H1 (cell line): ENCODE measurements around the gene GDPD4. TPM values are rescaled to one million over a fixed set of nuclear protein-coding genes. Genes with fewer than 3 reads are reported as not detected.

Experiments
- BCL11A ChIP-seq, 2 experiments: IDR thresholded peaks; one replicate each; pipeline ENCODE4 v1.6.1; 2011; ENCODE audit warnings: low read depth in 2 of 2, low read length in 2 of 2, mild to moderate bottlenecking in 2 of 2
- EZH2 ChIP-seq: fragments of 200-600 bp; sonication (generic); IDR thresholded peaks from 2 replicates; pipeline ENCODE4 v1.7.1; 2012; ENCODE audit warnings: low read depth, mild to moderate bottlenecking, moderate library complexity, low read length, inconsistent platforms; ENCODE audit not compliant: severe bottlenecking
- GTF2F1 ChIP-seq: IDR thresholded peaks from 2 replicates; pipeline ENCODE4 v1.6.1; 2012; ENCODE audit warnings: low read depth, low read length, improper control_type of control experiment, borderline replicate concordance
- KDM4A ChIP-seq: IDR thresholded peaks from one replicate; pipeline ENCODE4 v1.7.1; 2012; ENCODE audit warnings: low read depth, mild to moderate bottlenecking, moderate library complexity, low read length, inconsistent platforms; ENCODE audit not compliant: severe bottlenecking
- PHF8 ChIP-seq: fragments of 200-600 bp; sonication (generic); conservative IDR thresholded peaks from 2 replicates; pipeline ENCODE4 v1.7.1; 2012; ENCODE audit warnings: low read depth, mild to moderate bottlenecking, inconsistent platforms, low read length, moderate library complexity
- SP2 ChIP-seq: IDR thresholded peaks from 2 replicates; pipeline ENCODE4 v1.6.1; 2012; ENCODE audit warnings: mild to moderate bottlenecking, low read length, inconsistent platforms
- polyA plus RNA-seq, 7 experiments: library from polyadenylated mRNA; depleted of rRNA in 3 of 7; stranded (reverse) in 5 of 7; unstranded in 2 of 7; fragments of >200 nt in 5 of 7; fragments of 200-250 nt in 2 of 7; gene quantifications; 1 replicate in 5 of 7; 2 replicates in 1 of 7; 4 replicates in 1 of 7; pipeline versions ENCODE4 v1.2.1 to v1.2.3, GENCODE V29; 2011 to 2013; ENCODE audit warnings: missing spikeins in 2 of 7, mixed read lengths in 2 of 7
- total RNA-seq: library from RNA; stranded (reverse); fragmentation: NEBNext Ultra II Directional; extraction: Animal tissue kit (Norgen Biotek cat#: 25700); gene quantifications from 2 replicates; pipeline ENCODE4 v1.2.1, GENCODE V29; 2021

Gene GDPD4
- total and polyA plus RNA-seq, 2 of the 8 experiments (the other 6 are each of a cell fraction or from before 2014, with no cell fraction given) = not detected

DNA sequence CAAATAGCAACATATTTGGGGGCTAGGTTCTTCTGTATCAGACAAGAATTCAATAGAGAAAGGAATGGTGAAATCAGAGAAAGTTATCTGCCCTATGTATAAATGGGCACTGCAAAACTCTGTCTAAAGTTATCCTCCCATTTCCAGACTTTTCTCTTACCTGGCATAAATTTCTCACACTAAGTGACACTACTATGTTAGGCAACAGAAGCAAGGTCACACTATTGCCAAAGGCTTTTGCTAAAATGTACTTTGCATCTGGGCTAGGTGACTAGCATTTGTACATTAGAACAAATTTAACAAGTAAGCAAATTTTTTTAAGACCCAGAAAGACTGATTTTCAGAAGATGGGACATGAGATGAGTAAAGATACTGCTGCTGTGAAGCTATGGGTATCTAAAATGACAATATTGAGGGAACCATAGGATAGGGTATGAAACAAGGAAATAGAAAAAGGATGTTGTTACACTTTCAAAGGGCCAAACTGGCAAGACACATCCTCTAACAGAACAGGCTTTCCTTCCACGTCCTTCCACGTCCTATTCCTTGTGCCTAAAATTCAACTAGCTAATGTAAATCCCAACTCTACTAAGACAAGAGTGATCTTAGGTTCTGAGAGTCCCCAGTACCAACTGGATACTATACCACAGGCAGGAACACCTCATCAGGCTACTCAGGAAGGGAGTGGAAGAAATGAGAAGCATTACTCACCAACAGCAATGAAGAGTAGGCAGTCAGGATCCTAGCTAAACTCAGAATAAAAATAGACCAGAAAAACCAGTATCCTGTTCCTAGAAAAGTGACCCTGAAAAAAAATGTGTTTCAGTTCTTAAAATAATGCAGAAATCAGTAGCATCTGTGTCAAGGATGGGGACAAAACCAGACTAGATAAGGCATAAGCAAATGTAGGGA lies 22.6 kb downstream of the GDPD4 start (continued):
- TF ChIP-seq PHF8 = no peak
- no peak for TF ChIP-seq GTF2F1
- no peak for TF ChIP-seq EZH2
- TF ChIP-seq SP2 = no peak
- no peak for TF ChIP-seq BCL11A (IDR thresholded peaks at IDR 0.05; ENCODE audit: low read depth in 2 of 2, low read length in 2 of 2)
- TF ChIP-seq KDM4A = no peak
